Peyer's patch (tissue), 4 donors: ENCODE results near the gene CYP1B1.

Source experiments
- CTCF ChIP-seq, 6 experiments: fragments of 450-650 bp in 4 of 6; fragments of 200-600 bp in 2 of 6; sonication (generic) in 1 of 6; IDR thresholded peaks; one replicate each; pipeline ENCODE4 v1.5.1; 2017 to 2019; ENCODE audit warnings: antibody characterized with exemption in 6 of 6, mild to moderate bottlenecking in 3 of 6, moderate library complexity in 1 of 6
- POLR2A ChIP-seq, 2 donors: fragments of 450-650 bp; IDR thresholded peaks; one replicate each; pipeline ENCODE4 v1.5.1; 2017; ENCODE audit warnings: antibody characterized with exemption in 2 of 2, mild to moderate bottlenecking in 2 of 2, moderate library complexity in 2 of 2

- TF ChIP-seq CTCF (IDR thresholded peaks at IDR 0.05) = no peak
- TF ChIP-seq POLR2A (IDR thresholded peaks at IDR 0.05) = no peak
Measured at GRCh38 chr2:38120264-38120592, 44.3 kb upstream of the CYP1B1 start.
